GM19397 (cell line): ENCODE results near the gene AGK.
A peak's percentile ranks its signal among the peaks of the same experiment; 100 is the strongest.
"Not testable (repeated sequence)": the region's sequence is repeated elsewhere in the genome, so short reads cannot be mapped to it uniquely, and the experiment has no call there.

Experiments
- ATAC-seq: cut with Tn5 transposase; IDR thresholded peaks from one replicate; pipeline ENCODE4 v1.9.1; 2021; ENCODE audit warnings: mild to moderate bottlenecking, moderate library complexity; ENCODE audit not compliant: unreplicated experiment

AGK gene

DNA sequence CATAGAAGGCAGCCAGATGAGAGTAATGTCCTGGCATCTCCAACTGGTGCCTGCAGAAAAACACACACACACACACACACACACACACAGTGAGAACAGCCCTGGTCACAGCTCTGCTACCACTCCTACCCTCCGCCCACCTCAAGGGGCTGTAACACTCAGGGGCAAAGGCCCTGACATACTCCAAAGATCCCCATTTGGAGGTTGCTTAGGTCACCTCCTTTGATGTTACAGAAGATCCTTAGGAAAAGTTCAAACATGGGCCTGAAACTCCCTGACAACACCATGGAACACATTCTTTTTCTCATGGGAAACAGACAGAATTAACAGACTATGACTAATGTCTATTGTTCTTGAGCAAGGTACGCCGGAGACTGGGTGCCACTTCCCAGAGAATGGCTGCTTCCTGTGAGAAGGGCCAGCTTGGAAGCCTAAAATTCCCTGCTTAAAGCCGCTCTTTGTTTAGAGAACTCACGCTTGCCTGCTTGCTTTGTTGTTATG is 123.0 kb downstream of the AGK start:
- no peak for ATAC-seq

DNA sequence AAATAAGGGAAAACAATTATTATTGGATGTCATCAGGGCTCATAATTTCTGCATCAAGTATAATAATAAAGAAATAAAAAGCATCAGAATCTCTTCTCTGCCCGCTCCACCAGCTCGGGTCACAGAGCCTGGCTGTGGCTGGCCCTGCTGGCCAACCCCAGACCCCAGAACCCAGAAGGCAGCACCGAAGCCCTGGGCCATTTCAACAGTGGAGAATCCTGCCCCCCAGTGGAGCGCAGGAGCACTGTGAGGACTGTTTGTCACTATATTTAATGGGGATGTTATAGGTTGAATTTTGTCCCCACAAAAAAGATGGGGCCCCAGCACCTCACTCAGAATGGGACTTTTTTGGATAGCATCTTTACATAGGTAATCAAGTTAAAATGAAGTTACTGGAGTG is 123.5 kb downstream of the AGK start:
- no peak for ATAC-seq

DNA sequence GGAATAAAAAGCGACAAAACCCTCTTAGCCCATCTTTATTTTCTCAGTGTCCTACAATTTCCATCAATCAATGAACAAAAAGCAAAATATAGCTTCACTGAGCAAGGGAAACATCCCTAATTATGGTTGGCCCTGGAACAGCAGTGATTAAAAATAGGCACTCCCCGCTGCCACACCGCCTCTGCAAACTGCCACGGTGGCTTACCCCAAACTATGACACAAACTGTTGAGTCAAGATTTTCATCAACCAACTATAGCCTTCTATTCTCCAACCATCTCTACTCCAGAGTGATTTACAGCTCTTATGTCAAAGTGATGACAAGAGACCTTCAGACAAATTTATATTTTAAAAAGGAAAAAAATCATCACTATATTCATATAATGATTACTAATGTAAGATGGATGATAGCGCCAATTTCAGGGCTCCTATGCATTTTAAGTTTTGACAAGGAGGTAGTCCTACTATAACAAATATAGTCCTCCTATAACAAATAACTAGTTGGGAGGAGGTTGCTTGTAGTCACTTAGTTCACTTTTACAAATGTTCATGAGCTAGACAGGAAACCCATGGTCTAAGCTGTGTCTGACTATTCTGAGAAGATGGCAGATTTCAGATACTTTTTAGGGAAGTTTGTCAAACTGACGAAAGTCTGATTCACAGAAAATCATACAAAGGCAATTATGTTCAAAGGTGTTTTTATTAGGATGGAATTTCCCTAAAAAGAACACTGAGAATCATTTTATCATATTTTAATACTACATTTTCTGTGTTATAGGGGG is 124.4 kb downstream of the AGK start:
- no peak for ATAC-seq

DNA sequence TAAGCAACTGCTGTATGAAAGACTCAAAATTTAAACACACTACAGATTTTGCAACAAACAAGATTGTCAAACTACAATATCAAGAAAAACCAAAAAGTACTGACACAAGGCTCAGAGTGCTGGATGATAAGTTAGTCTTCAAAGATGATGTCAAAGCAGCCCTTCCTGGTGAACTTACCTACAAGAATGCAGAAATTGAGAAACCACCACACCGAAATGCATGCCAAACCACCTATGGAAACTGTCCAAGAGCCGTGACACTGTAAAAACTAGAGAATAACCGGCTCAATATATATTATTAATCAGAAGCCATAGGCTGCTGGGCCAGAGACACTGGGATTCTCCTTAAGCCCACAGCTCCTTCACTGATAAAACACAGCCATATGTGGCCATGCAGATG is 125.4 kb downstream of the AGK start:
- ATAC-seq = no peak

DNA sequence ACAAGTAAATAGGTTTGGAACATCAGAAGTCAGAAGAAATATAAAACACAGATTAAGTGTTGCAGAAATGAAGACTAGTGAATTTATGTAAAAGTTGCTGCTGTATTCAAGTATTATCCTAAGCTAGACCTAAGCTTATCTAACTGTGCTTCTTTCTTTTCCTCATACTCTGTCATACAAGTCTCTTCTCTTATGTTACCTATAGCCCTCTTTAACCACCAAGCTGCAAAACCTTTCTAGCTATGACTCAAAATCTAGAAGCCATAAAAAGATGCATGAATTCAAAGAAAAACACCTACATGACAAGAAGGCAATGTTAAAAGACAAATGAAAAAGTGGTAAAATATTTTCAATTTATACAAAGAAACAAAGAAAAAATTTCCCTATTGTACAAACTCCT is 127.8 kb downstream of the AGK start:
- ATAC-seq = no peak

DNA sequence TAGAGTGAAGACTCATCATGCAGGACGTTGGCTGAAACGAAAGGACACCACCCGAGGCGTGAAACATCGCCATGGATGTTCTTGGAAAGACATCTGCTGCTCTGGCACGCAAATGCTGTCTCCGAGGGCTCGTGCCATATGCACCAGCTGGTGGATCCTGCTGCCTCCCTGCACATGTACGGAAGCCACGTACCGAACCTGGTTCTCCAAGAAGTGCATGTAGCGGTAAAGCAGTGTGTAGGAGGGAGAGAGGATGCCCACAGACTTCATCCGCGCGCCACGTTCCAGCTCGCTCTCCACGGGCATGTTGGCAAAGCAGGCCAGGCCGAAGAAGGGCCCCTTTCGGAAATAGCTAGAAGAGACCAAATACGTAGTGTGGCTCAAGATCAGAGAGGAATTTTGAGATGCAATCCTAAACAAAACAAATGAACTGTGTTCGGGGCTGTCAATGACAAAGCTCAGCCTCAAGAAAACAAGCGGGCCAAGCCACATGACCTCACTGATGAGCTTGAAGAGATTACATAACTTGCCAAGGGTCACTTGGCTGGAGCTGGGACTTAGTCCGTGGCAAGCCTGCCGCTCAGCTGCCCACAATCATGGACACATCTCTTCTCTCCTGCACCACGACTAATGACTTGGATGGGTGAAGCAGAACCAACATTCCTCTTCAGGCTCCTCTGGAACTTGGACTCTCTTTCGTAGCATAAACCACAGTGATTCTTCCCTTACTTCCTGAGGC is 134.2 kb downstream of the AGK start:
- ATAC-seq = no peak

DNA sequence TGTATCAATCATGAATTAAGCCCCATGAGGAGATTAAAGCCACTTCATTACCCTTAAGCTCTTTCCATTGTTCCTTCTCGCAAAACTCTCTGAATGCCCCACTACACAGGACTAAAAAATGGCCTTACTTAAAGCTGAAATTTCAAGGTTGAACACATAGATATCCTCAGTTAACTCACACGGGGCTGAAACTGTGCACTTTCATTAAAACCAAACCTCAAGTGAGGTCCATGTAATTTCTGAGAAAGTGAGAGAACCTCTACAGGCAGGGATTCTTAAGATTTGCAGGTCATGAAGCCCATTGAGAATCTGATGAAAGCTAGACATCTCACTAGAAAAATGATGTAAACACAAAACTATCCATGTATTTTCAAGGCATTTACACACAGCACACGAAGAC is 134.9 kb downstream of the AGK start:
- ATAC-seq = no peak

DNA sequence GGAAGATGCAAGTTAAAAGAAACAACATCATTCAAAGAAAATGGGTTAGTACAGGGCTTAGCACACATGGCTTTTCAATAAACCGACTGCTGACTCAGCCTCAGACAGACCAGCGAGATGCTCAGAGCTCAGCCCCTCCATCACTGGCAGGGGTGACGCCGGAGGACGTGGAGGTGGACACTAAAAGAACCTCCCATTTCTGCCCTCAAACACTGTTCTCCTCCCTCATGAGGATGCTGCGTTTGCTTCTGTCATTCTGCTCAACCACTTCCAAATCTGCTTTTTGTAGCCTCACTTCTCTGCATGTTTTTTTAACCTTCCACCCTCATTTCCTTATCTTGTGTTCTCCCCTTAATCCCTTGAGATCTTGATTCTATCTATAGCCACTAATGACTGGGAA is 135.5 kb downstream of the AGK start:
- ATAC-seq = no peak

DNA sequence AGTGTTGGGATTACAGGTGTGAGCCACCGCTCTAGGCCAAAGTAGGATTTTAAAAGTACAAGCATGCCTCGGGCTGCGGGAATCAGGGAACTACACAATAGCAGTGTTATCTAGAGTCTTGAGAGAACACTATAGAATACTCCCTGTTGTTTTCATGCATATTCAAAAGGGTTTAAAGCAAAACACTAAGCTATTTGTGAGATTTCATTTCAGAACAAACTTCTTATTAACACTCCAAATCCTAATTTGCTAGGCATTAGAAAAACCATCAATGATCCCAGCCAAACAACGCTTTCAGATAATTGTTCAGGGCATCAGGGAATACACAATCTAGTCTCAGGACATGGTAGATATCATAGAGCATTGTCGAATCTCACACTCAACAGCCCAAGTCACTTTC is 136.8 kb downstream of the AGK start:
- no peak for ATAC-seq

DNA sequence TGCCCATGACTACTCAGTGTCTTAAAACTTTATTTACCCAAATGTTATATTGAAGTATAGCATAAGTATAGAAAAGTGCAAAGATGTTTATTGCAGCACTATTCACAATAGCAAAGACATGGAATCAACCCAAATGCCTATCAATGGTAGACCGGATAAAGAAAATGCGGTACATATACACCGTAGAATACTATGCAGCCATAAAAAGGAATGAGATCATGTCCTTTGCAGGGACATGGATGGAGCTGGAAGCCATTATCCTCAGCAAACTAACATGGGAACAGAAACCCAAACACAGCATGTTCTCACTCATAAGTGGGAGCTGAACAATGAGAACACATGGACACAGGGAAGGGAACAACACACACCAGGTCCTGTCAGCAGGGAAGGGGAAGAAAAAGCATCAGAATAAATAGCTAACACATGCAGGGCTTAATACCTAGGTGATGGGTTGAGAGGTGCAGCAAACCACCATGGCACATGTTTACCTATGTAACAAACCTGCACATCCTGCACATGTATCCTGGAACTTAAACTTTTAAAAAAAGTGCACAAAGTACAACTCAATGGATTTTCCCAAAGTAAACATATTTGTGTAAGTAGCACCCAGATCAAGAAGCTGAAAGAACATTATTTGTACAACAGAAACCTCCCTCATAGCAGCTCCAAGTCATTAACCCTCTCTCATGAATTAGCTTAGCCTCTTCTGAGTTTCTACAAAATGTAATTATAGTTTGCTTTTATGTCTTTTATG is 138.0 kb downstream of the AGK start:
- not testable (repeated sequence) for ATAC-seq

DNA sequence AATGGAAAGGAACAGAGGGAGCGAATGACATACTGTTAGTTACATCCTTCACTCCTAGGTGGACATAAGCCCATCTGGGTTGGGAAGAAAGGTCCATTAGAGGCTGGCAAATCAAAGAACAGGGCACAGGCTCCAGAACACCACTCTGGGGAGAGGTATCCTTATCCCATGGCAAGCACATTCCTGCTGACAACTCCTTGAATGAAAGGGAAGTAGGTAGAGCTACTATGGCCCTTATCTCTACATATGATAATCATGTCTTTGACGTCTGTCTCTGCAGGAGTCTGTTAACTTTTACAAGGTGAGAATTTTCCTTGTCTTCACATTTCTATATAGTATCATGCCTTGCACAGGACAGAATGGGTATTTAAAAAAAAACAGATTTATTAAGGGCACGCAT is 140.3 kb downstream of the AGK start:
- no peak for ATAC-seq

DNA sequence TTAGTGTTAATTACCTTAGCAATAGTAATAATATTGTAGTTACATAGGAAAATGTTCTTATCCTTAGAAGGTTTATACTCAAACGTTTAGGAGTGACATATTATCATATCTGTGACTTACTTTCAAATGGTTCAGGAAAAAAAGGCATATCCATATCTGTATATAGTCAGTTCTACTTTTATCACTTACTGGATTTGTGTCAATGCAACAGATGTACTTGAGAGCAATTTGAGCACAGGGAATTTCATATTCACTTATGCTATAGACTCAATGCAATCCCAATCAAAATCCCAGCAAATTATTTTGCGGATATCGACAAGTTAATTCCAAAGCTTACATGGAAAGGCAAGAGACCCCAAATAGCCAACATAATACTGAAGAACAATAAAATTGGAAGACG is 140.8 kb downstream of the AGK start:
- no peak for ATAC-seq

DNA sequence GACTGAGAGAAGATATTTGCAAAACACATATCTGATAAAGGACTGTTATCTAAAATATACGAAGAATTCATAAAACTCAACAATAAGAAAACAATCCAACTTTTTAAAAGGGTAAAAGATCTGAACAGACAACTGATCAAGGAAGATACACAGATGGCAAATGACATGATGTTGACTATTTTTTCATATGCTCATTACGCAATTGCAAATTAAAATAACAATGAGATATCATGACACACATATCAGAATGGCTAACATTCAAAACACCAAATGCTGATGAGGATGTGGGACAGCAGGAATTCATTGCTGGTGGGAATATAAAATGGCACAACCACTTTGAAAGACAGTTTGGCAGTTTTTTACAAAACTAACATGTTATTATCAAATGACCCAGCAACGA is 141.9 kb downstream of the AGK start:
- ATAC-seq = no peak

DNA sequence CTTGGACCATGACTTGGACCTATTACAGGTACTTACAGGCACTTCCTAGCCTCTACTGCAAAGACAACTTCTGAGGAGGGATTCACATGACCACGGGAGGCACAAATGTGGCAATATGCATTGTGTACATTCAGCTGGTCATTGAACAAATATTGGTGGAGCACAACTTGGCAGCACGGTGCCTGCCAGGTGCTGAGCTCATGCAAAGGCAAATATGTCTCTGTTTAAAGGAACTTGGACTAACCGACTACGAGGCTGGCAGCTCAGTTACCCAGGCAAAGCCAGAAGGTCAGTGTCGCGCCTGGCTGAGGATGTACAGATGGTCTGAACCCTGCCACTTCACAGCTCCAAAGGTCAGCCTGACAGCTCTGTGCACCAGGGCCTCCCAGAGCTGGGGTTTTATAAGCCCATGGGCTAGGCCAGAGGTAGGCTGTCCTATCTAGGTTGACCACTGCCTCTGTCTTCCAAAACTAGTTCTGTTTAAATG is 144.6 kb downstream of the AGK start:
- peak; percentile 39 for ATAC-seq

DNA sequence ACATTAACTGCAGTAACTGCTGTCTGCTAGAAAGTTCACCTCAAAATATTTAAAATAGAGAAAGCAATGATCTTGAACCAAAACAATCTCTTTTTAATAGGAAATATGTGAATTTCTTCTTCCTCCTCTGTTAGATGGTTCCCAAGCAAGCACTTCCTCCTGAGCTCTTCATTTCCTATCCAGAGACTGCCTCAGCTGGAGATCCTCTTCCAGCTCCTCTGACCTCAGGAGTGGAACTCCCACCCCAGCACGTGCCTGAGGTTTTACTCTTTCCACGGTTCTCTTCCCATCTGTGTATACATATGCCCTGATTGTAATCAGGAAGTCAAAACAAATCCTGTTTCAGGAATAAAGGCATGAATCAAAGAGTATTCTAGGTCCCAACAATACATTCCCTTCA is 145.1 kb downstream of the AGK start:
- ATAC-seq = no peak

DNA sequence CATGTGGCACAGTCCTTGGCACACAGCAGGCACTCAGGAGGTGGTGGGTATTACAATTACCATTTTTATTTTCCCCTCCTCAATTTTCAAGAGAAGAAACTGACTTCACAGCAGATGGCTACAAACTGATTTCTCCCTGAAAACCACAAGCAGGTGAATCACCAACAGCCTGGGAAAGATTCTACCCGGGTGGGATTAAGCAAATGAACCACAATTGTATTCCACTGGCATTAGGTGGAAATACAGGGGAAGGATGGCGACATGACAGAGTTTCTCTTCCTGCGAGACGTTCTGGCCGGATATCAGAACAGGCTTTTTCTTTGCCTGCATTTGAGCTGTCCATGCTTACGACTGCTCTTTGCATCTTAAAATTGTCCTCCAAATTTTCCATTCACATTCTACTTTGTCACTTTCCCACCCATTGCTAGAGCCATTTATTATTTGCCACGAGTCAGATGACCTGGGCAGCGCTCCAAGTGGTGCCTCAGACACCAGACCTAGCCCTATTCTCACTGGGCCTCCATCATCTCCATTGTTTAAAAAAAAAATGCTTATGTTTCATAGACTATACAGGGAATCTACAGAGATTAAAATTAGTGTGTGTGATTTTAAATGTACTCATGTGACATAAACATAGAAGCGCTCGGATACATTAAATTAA is 146.1 kb downstream of the AGK start:
- no peak for ATAC-seq

DNA sequence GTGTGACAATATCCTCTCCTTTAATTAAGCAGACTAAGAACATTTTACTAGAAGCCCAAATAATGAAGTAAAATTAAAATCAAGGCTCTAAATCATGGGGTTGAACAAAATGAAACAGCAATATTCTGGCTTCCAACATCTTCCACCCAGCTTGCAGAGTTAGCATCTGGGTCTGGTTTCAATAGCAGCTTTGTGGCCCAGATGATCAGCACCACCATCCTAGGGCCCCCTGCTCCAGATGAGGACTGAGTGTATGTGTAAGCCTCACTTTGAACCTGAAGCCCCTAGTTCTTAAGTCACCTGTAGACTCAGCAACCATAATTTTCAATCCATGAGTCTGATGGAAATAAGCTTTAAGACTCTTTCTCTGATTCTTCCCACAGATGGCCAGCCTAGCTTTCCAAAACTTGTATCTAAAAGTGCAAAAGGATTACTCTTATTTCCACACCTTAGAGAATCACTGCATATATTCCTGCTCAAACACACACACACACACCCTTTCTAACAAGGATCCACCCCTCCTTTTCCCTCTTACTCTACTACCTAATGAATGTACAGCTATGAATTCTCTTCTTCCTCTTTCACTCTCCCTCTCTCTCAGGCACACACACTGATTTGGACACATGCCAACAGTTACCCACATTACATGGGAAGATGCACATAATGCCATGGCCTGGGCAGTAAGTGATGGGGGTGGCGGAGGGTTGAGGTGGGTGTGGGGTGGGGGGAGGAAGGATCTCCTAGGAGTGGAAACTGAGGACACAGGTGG is 147.2 kb downstream of the AGK start:
- no peak for ATAC-seq

DNA sequence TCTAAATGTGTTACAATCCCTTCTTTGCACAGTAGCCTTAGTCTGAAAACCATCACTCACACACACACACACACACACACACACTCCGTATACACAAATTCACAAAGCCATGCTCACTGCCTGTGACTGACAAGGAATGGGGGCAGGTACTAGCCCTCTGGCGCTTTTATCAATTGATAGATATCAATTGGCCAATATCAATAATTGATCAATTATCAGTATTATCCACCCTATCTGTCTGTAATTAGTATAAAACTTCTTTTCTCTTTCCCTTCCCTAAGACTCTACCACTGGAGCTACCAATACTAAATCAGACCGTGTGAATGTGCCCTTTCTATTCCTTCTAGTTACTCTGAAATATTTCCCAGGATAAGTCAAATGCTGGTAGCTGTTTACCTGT is 148.7 kb downstream of the AGK start:
- no peak for ATAC-seq

DNA sequence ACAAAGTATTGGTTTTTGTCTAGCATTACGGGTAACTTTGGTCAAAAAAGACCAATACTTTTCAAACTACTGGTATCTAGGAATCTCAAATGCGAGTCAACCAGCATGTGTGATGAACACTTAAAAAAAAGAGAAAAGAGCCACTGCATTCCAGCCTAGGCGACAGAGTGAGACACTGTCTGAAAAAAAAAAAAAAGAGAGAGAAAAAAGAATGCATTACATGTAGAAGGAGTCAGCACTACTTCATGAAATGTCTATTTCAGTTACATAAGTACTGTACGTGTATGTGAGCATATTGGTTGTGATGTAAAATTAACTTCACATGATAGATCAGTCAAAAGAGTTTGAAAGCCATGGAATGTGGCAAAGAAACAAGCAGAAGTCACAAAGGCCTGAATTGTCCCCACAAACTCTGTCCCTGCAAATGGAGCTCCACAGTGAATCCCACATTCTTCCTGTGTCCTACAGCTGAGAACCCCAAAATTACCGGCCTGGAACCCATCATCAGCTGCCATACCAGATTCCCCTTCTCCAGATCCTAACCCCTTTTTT is 149.2 kb downstream of the AGK start:
- ATAC-seq = no peak

DNA sequence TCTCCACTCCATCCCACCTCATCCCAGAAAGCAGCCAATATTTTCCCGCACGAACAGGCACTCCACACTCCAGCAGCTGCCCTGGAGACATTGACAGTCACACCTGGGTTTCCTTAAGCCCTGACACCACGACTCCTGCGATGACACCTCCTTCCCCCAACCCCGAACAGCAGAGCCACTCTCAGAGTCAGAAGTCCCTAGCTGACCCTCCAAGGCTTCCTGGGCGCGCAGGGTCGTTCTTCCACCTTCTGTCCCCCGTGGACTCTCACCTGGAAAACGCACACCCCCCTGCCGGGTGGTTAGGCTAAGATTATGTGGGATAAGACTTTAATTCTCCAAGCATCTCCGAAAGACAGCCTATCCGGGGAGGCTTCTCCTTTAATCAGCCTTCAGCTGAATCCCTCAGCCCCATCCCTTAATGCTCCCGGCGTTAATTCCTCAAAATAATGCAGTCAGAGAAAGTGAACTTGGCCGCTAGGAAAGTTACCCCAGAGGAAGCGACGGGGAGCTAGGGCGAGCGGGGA is 149.7 kb downstream of the AGK start:
- no peak for ATAC-seq
